NK-92 (cell line): ENCODE results near the gene EPHB2.

Experiments used
- DNase-seq: peaks from one replicate; lab custom pipeline; 2025; ENCODE audit not compliant: unreplicated experiment; lab: John Stamatoyannopoulos, UW

EPHB2 gene

DNA sequence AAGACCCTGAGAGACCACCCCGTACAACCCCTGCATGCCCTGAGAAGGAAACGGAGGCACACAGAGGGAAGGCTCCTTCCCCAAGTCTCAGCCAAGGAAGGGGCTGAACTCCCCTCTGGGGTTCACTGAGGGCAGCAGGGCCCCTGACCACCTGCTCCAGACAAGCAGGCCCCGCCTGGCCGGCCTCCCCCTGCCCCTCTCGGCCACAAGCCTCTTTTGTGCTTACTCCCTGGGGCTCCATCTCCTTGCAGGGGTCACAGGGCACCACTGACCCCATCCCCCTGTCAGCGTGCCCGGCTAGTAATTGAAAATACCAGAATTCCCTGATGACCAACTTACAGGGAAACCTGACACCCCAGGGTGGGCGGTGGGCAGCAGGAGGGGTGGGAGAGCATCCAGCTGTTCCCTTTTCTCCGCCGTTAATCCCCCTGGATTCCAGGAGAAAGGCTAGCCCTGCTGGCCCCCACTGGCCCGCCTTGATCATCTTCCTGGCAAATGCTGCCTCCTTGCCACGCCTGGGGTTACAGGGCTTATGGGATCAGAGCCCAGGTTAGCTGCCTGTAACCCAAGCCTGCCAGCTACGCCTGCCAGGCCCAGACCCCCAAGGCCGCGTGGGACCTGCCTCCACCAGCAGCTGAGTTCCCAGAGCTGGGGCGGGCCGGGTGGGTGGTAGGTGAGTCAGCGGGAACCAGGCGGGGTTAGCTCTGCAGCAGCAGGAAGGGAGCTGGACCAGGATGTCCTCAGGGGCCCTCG lies 165.9 kb downstream of the EPHB2 start:
- DNase-seq, result no peak

DNA sequence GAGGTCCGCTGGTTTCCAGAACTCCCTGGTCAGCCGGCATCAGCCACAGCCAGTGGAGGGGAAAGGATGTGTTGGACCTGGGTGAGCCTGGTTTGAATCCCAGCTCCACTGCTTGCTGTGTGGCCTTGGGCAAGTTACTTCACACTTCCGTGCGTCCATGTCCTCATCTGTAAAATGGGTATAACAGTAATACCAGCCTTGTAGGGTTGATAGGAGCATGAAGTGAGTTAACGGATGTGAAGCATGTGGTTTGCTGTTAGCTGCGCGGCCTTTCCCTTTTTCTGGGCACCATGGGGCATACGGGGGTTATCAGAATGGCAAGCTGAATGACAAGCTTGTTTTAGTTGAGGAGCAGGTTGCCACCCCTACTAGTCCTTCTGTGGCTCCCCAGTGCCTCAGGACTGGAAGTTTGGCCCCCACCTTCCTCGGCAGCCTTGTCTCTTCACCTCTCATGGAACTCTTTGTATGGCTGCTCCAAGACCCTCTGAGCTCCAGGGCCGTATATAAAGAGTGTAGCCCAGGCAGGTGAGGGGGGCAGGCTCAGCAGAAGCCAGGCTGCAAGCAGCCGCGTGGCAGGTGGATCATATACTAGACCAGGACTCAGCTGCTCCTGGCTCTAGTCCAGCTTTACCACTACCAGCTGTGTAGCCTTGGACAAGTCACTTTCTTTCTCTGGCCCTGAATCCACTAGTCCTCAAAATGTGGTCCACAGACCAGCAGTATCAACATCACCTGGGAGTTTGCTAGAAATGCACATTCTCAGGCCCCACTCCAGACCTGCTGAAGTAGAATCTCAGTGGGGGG lies 166.7 kb downstream of the EPHB2 start:
- DNase-seq, result no peak

DNA sequence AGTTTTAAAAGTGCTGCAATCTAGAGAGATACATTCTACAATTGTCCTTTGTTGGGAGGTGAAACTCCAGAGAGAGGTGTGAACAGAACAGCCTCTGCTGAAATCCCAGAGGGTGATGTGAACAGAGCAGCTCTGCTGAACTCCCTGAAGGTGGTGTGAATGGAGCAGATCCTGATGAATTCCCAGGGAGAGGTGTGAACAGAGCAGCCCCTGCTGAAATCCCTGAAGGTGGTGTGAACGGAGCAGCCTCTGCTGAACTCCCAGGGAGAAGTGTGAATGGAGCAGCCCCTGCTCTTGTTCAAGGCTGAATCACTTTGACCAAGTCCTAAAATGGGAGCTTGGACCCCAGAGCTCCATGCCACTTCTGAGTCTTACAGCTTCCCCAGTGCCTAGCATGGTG lies 167.3 kb downstream of the EPHB2 start:
- no peak for DNase-seq

DNA sequence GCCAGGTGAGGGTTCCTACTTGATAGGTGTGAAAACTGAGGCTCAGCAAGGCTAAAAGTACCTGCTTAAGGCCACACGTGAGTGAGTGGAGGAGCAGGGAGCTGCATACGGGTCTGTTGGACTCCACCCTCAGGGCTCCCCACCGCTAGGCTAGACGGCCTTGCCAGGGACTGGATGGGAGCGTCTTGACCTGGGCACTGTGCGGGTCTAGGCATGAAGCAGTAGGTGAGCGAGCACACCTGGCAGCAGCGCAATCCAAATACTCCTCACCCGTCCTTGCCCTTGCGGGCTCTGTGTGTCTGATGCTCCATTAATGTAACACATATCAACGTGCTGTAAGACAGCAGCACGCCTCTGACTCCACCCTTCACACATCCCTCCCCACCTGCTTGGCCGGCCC lies 168.0 kb downstream of the EPHB2 start:
- DNase-seq, result no peak

DNA sequence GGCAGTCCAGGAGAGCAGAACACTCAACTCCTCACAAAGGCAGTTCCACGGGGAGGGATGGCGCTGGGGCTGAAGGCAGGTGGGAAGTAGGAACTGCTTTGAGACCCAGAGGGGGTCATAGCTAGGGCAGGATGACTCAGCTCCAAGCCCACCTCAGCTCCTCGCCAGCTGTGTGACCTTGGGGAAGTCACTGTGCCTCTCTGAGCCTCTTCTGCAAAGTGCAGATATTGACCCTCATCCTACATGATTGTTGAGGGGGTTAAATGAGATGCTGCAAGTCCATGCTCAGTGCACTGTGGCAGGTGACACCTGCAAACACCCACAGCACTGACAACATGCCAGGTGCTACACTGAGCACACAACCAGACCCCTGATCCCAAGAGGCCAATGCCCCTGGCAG lies 168.8 kb downstream of the EPHB2 start:
- DNase-seq, result no peak

DNA sequence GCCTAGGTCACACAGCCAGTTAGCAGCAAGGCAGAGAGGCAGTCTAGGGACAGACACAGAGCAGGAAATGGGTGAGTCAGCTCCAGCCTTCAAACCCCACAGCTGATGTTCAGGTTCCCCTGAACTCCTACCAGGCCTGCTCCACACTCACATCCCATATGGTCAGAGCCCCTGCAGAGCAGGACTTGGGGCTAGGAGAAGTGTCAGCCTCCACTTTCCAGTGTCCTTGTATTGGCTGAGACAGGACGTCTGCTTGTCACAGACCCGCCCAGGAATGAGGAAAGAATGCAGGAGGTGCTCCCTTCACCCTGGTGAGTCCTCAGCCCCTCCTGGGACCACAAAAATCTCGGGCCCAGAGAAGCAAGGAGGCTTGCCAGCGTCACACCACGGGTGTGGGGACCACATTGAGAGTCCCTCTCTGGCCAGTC lies 169.5 kb downstream of the EPHB2 start:
- no peak for DNase-seq

DNA sequence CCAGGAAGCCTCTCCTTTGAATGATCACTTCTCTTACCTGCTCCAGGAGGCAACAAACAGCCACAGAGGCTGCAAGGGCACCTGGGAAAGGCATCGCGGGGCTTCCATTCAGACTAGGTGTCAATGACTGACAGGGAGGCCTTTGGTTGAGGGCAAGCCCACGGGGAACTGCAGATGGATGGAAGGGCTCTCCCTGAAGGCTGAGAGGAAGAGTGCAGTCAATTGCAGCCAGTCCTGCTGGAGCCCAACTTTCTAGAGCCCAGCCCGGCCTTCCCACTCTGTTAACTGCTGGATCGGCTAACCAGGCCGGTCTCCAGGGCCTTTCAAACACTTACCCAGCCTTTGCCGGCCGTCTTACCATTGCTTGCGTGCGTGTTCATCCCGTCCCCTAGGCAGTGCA lies 172.8 kb downstream of the EPHB2 start:
- DNase-seq, result no peak

DNA sequence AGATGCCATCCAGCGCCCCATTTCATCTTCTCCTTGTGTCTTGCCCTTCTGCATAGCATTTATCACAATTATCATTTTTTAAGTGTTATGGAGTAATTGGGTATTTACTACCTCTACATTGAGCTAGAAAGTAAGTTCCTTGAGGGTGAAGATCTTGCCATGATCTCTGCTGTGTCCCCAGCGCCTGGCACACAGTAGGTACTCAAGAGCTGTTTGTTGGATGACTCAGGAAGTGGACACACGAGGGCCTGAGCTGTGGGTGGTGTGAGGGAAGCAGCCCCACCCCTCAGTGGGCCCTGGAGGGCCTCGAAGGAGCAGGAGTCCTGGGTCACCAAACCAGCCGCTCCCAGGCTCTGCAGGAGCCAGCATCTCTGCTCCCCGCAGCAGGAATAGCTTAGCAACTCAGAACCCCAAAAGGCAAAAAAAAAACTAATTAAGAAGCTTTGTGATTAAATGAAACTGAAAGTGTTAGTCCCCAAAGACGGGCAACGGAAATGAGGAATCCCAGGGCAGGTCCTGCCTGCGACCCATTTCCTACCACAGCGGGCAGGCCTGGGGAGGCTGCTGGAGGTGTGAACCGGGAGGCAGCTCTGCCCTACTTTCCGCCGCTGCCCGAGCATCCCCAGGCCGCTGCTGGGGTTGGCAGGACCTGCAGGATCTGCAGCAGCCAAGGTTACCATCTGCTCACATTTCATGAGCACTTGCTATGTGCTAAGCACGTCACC lies 174.3 kb downstream of the EPHB2 start:
- no peak for DNase-seq

DNA sequence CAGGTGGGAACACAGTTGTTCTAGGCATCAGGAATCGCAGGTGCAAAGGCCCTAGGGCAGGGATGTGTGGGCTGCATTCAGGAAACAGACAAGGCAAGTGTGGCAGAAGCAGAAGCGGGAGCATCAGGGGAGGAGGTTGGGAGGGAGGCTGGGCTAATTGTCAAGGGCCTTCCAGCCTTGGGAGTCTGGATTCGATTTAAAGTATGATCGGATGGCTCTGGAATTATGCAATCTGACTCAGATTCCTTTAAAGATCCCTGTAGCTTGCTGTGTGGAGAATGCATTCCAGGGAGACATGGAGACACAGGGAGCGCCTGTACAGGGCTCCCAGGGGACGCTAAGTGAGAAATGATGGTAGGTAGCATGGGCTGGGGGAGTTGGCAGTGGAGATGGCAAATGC lies 175.6 kb downstream of the EPHB2 start:
- DNase-seq, result no peak

DNA sequence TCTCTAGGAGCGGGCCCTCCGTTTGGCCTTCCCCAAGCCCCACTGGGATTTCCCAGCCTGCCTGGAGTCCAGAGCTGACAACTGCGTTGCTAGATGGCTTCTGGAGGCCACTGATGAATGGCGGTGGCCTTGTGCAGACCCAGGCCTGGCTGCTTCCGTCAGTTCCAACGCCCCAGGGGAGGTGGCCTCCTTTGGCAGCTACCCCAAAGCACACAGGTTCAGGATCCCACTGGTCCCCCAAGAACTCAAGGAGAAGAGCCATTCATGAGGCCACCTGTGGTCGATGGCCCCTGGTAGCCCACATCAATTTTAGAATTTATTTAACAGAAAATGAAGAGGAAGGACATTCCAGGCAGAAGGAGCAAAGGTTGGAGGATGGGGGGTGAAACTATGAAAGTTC lies 176.9 kb downstream of the EPHB2 start:
- DNase-seq, result no peak

DNA sequence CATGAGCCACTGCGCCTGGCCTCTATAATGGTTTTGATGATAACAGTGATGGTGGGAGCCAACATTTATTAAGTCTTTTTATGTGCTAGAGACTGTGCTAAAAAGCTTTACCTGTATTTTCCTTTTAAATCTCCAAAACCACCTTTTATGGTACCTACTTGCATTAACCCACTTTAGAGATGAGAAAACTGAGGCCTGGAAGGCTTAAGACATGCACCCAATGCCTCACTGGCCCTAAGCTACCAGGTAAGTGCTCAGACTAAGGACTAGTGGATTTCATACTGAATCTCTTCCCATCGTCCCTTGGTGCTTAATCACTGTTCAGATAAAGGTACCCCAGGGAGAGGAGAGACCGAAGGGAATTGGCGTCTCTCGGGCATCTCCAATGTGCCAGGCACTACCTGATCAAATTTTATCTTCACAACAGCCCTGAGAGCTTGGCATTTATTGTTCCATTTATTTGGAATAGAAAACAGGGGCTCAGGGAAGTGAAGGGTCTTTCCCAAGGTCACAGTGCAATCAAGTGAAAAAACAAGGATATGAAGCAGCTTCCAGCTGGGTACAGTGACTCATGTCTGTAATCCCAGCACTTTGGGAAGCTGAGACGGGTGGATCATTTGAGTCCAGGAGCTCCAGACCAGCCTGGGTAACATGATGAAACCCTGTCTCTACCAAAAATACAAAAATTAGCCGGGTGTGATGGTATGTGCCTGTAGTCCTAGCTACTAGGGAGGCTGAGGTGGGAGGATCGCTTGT lies 177.9 kb downstream of the EPHB2 start:
- DNase-seq, result no peak

DNA sequence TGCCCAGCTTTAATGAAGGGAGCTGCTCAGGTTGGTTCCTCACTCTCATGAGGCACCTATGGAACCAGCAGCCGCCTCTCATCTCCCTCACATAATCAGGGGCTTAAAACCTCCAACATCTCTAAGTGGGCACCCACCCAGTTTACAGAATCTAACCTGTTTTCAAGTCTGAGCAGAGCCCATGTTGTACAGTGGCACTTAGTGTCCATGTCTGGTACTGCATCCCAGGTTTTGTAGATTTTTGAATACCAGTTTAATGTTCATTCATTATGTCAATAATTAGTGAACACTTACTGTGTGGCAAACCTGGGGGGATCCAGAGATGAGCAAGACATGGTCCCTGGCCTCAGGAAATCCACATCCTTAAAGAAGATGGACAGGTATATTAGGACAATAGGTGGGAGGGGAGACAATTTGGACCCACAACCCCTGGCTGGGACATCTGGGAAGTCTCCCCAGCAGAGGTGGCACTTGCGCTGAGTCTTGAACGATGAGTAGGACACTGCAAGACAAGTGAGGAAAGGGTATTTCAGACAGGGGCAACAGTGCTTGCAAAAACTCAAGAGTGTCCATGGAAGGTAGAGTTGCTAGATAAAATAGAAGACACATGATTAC lies 178.7 kb downstream of the EPHB2 start:
- no peak for DNase-seq

DNA sequence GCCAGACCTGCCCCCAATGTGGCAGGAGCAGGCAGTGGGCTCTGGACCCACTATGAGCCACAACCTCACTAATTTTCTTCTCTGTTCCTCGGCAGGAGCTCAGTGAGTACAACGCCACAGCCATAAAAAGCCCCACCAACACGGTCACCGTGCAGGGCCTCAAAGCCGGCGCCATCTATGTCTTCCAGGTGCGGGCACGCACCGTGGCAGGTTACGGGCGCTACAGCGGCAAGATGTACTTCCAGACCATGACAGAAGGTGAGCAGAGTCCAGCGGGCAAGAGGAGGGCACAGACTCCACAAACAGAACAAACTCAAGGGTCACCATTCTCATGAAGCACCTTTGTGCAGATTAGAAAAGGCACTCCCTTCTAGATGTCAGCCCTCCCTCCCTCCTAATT lies 182.2 kb downstream of the EPHB2 start:
- DNase-seq, result no peak

DNA sequence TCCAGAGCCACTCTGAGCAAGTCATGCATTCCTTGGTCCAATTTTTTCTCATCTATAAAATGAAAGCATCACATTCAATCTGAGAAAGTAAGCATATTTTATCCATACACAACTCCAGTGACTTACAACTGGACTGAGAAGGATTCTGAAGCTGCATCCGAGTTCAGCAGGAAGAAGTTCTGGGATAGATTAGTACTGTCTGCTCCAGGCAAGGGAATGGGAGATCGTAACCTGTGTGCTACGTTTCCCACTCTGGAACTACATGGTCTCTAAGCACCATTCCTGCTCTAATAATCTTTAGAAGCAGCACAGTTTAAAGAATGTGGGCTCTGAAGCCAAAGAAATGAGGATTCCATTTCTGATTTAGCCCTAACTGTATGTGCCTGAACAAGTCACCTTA lies 182.7 kb downstream of the EPHB2 start:
- DNase-seq, result no peak

DNA sequence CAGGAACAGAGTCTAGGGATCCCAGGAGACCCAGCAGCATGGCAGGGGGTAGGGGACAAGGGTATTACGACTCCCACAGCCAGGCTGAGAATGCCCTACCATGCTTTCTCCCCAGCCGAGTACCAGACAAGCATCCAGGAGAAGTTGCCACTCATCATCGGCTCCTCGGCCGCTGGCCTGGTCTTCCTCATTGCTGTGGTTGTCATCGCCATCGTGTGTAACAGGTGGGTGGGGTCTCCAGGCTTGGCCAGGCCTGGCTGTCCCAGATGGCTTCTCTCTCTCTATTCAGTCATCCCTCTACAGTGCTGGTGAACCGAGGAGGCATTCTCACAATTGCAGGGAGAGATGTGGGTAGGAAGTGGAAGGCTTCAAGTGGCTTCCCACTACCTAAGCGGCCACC lies 184.7 kb downstream of the EPHB2 start:
- no peak for DNase-seq

DNA sequence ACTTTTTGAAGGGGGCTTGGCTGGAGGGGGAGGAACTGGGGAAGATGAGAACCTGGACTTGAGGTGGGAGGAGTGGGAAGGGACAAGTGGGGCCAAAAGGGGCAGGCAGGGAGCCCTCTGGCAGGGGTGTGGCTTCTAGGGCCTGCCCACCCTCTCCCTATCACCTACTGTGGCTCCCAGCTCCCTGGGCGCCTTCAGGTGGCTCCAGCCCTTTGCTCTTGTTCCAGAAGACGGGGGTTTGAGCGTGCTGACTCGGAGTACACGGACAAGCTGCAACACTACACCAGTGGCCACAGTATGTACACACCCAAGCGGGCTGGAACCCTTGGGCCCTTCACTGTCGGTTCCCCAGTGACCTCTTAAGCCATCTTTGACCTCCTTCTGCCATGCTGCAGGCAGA lies 185.5 kb downstream of the EPHB2 start:
- DNase-seq, result no peak

DNA sequence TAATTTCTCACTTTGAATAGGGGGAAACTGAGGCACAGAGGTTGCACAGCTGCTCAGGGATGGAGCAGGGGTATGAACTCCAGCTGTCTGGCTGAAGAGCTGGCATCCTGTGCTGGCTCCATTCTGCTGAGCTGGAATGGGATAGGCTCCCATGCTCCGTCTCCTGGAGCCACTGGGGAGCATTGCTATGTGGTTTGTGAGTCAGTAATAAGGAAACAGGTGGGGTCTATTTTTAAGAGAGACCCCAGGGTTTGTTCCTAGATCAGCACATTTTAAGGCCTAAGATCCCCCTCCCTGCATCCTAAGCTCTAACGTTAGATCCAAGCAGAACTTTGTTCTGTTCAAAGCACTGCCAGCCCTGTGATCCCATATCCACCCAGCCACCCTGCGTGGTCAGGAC lies 189.8 kb downstream of the EPHB2 start:
- DNase-seq, result no peak

DNA sequence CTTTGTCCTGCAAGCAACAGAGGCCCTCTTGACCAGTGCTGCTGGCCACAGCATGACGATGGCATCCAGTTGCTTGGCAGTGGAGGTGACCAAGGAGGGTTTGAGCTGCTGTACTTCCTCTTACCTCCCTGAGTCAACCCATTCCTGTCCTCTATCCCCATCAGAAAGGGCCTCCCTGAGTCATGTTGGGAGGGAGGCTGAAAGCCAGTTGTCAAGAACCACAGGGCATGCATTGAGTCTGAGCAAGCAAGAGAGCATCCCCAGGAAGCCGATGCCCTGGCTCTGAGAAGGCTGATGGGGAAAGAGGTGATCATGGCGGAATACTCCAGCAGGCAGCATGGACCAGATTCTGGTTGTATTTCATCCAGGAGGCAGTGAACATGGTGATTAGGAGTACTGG lies 192.5 kb downstream of the EPHB2 start:
- no peak for DNase-seq

DNA sequence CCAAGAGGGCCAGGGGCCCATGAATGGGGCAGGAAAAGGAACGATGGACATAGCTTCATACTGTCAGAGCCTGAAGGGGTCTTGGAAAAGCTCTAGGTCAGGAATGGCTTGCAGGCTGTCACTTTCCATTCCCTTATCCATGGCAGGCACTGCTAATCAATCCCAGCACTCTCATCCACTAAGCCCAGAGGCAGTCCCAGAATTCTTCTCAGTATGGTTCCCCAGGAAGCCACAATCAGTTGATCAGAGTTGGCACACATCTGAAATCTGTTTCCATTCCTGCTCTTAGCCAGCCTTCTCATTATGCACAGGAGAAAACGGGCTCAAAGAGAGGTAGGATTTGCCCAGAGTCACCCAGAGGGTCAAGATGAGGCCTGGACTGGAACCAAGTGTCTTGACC lies 196.3 kb downstream of the EPHB2 start:
- no peak for DNase-seq

DNA sequence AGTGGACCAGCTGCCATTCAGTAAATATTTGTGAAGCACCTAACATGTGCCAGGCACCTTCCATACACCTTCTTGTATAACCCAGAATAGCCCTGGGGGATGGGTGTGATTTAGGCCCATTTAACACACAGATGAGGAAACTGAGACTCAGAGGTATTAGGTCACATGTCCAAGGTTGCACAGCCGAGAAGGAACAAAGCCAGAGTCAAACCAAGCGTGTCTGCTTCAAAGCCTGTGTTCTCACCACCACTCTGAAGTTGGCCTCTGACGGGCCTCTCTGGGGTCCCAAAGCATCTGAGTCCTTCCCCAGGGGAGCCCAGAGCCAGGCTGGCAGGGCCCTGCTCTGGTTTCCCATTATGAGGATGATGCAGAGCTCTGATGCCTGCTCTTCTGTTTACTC lies 196.9 kb downstream of the EPHB2 start:
- DNase-seq, result no peak

DNA sequence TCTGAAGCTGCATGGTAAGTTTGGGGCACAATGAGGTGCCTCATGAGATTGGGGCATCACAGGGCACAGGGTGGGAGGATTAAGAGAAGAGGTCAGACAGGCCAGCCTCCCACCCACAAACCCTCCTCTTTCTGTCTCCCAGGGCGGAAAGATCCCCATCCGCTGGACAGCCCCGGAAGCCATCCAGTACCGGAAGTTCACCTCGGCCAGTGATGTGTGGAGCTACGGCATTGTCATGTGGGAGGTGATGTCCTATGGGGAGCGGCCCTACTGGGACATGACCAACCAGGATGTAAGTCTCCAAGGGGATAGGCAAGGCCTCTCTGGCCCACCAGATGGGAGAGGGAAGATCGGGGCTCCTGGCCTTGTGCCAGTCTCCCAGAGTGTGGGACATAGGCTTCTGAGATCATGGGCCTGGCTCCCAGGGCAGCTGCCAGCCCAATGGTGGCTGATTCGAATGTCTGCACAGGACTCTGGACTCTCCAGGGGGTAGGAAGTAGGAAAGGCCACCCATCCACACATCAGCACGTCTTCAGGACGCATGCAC lies 198.3 kb downstream of the EPHB2 start:
- no peak for DNase-seq
